NCI-H146 (cell line): Measurements from ENCODE around the gene ARMH1.

ENCODE experiments used
- DNase-seq: peaks from one replicate; lab custom pipeline; 2025; lab: John Stamatoyannopoulos, UW

The ARMH1 gene

GRCh38 chr1:44670751-44671640, 3.5 kb upstream of the ARMH1 start:
- no peak for DNase-seq

GRCh38 chr1:44672254-44672955, 2.1 kb upstream of the ARMH1 start:
- no peak for DNase-seq

GRCh38 chr1:44672961-44673674, 1.4 kb upstream of the ARMH1 start:
- DNase-seq = no peak

- DNase-seq = no peak
These were observed 820 bp upstream of the ARMH1 start for GRCh38 chr1:44673675-44674112.

GRCh38 chr1:44675186-44675585, 672 bp downstream of the ARMH1 start:
- DNase-seq = no peak

- DNase-seq = no peak
These were observed 2.1 kb downstream of the ARMH1 start for GRCh38 chr1:44676484-44677200.

- DNase-seq = peak; percentile 22
These were observed 2.8 kb downstream of the ARMH1 start for GRCh38 chr1:44677201-44677766.

- DNase-seq = no peak
These were observed 3.6 kb downstream of the ARMH1 start for GRCh38 chr1:44678120-44678519.

- DNase-seq = no peak
These were observed 4.1 kb downstream of the ARMH1 start for GRCh38 chr1:44678626-44679025.

GRCh38 chr1:44679468-44679867, 5.0 kb downstream of the ARMH1 start:
- DNase-seq = no peak

- DNase-seq = peak; percentile 53
These were observed 7.7 kb downstream of the ARMH1 start for GRCh38 chr1:44681905-44682882.

GRCh38 chr1:44682883-44683265, 8.4 kb downstream of the ARMH1 start:
- DNase-seq = no peak

- no peak for DNase-seq
These were observed 10.0 kb downstream of the ARMH1 start for GRCh38 chr1:44684525-44684924.

- DNase-seq = no peak
These were observed 10.7 kb downstream of the ARMH1 start for GRCh38 chr1:44685218-44685617.

GRCh38 chr1:44685881-44686280, 11.4 kb downstream of the ARMH1 start:
- DNase-seq = no peak

GRCh38 chr1:44688760-44689446, 14.4 kb downstream of the ARMH1 start:
- no peak for DNase-seq

GRCh38 chr1:44689447-44689765, 14.9 kb downstream of the ARMH1 start:
- DNase-seq = no peak

GRCh38 chr1:44693159-44693558, 18.6 kb downstream of the ARMH1 start:
- no peak for DNase-seq

- DNase-seq = no peak
These were observed 19.4 kb downstream of the ARMH1 start for GRCh38 chr1:44693900-44694299.
